ENCODE data around the gene ZBTB21.
A peak's percentile ranks its signal among the peaks of the same experiment; 100 is the strongest.

The ZBTB21 gene

DNA sequence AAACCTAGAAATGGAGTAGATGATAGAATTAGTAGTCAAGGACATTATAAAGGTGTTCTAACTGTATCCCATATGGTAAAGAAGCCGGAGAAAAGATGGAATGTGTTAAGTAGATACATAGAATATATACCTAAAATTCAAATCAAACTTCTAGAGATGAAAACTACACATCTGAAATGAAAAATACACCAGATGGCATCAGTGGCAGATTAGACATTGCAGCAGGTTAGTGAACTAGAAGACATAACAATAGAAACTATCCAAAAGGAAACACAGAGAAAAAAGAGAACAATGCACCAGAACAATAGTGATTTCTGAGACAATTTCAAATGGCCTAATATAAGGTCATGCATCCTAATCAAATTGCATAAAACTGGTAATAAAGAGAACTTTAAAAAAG is 26.9 kb downstream of the ZBTB21 start:
- DNase-seq (ENCODE audit: low spot score) = no peak
- Histone ChIP-seq H3K14ac (ENCODE audit: low read length) (no peak overlapping the region), H2BK15ac (ENCODE audit: low read length) (no peak overlapping the region), H3K4me1 (ENCODE audit: control insufficient read depth in 2 of 2, insufficient read depth in 1 of 2, low read depth in 1 of 2, low read length in 2 of 2) (no peaks in the 10 kb centered on the region), H4K91ac (ENCODE audit: low read depth, low read length, poor library complexity) (no peak overlapping the region), H3K27me3 (ENCODE audit: control insufficient read depth in 3 of 3, insufficient read depth in 3 of 3, low read depth in 1 of 3, low read length in 3 of 3) (no peaks in the 10 kb centered on the region), H3K23ac (ENCODE audit: low read depth, low read length, poor library complexity) (no peak overlapping the region), H3K9me3 (replicated peaks in 1 of 2; ENCODE audit: control insufficient read depth in 2 of 2, insufficient read depth in 1 of 2, low read depth in 1 of 2, low read length in 2 of 2) (peaks cover 7 to 10% of the 10 kb centered on the region in 2 donors), H2BK5ac (ENCODE audit: low read length) (no peak overlapping the region), H3K4ac (ENCODE audit: low read length) (no peak overlapping the region), H2BK120ac (ENCODE audit: low read depth, low read length) (no peak overlapping the region), H3K4me3 (ENCODE audit: low read length in 2 of 2) (no peak overlapping the region), H2BK12ac (ENCODE audit: low read length) (no peak overlapping the region), H3K4me2 (ENCODE audit: insufficient read depth, low read length, poor library complexity, severe bottlenecking) (no peak overlapping the region), H4K8ac (ENCODE audit: low read depth, low read length) (no peak overlapping the region), H2AFZ (ENCODE audit: low read length) (no peak overlapping the region), H2AK5ac (ENCODE audit: low read depth, low read length) (no peak overlapping the region), H3K9ac (ENCODE audit: low read depth, low read length, poor library complexity) (no peak overlapping the region), H3K18ac (ENCODE audit: low read length) (no peak overlapping the region), H3K79me1 (ENCODE audit: low read depth, low read length) (no peaks in the 10 kb centered on the region), H3K27ac (replicated peaks; ENCODE audit: low read length) (no peak overlapping the region), H3K36me3 (replicated peaks in 1 of 2; ENCODE audit: control insufficient read depth in 2 of 2, insufficient read depth in 2 of 2, low read length in 2 of 2) (no peaks in the 10 kb centered on the region)
- WGBS, 2 donors (ENCODE audit: extremely low coverage in 2 of 2, insufficient read length in 2 of 2, insufficient replicate concordance in 1 of 2) = no CpG with 5 or more reads among the region's 1 CpG

DNA sequence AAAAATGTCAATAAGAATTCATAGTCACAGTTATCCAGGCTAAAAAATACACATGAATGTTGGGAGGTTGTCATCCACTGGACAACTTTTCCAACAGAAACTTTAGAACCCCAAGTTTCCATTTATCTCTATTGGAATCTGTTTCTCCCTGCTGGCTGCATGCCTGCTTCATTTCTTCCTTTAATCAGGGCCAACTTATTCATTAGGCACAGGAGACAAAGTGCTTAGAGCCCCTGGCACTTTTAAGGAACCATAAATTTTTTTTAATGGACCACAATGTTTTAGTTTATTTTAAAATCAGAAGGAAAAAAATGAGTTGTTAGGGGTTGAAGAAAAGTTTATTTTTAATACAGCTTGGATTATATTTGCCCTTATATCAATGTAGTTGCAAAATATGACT is 29.6 kb downstream of the ZBTB21 start:
- H3K36me3 ChIP-seq (replicated peaks in 1 of 2; ENCODE audit: control insufficient read depth in 2 of 2, insufficient read depth in 2 of 2, low read length in 2 of 2) = no peaks in the 10 kb centered on the region

DNA sequence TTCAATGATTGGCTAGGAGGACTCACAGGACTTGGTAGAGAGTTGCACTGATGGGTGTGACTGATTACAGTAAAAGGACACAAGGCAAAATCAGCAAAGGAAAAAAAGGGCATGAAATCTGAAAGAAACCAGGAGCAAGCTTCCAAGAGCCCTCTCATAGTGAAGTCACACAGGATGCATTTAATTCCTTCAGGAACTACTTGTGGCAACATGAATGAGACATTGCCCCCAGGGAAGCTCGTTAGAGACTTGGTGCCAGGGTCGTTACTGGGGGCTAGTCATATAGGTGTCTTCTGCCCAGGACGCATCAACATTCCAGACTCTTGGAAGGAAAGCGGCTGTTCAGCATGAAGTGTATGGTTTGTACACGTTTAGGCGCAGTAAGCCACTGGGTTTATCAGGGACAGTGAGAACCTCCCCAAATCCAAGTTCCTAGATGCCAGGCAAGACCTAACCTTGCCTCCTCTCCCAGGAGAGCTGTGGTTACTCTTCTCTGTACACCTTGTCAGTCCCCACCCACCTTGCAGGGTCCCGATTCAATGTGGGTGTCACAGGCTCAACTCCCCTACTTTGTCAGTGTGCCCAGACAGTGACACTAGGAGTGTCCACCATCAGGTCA is 30.3 kb downstream of the ZBTB21 start:
- peaks cover 7 to 10% of the 10 kb centered on the region in 2 donors for H3K9me3 ChIP-seq (replicated peaks in 1 of 2; ENCODE audit: control insufficient read depth in 2 of 2, insufficient read depth in 1 of 2, low read depth in 1 of 2, low read length in 2 of 2)
- H3K14ac ChIP-seq (ENCODE audit: low read length) = no peak overlapping the region
- H3K4me3 ChIP-seq (ENCODE audit: low read length in 2 of 2) = peak overlapping the region in 1 of 2 donors; percentile 35
- no peak overlapping the region for H2AK5ac ChIP-seq (ENCODE audit: low read depth, low read length)
- H3K4me1 ChIP-seq (ENCODE audit: control insufficient read depth in 2 of 2, insufficient read depth in 1 of 2, low read depth in 1 of 2, low read length in 2 of 2) = no peaks in the 10 kb centered on the region
- no peak overlapping the region for H2AFZ ChIP-seq (ENCODE audit: low read length)
- H4K8ac ChIP-seq (ENCODE audit: low read depth, low read length) = no peak overlapping the region
- no peak for DNase-seq (ENCODE audit: low spot score)
- H3K4me2 ChIP-seq (ENCODE audit: insufficient read depth, low read length, poor library complexity, severe bottlenecking) = no peak overlapping the region
- H3K18ac ChIP-seq (ENCODE audit: low read length) = no peak overlapping the region
- no peaks in the 10 kb centered on the region for H3K27me3 ChIP-seq (ENCODE audit: control insufficient read depth in 3 of 3, insufficient read depth in 3 of 3, low read depth in 1 of 3, low read length in 3 of 3)
- WGBS, 2 donors (ENCODE audit: extremely low coverage in 2 of 2, insufficient read length in 2 of 2, insufficient replicate concordance in 1 of 2) = no CpG with 5 or more reads among the region's 7 CpGs
- H2BK15ac ChIP-seq (ENCODE audit: low read length) = no peak overlapping the region
- H4K91ac ChIP-seq (ENCODE audit: low read depth, low read length, poor library complexity) = no peak overlapping the region
- no peak overlapping the region for H2BK12ac ChIP-seq (ENCODE audit: low read length)
- H2BK5ac ChIP-seq (ENCODE audit: low read length) = no peak overlapping the region
- H3K79me1 ChIP-seq (ENCODE audit: low read depth, low read length) = no peaks in the 10 kb centered on the region
- H3K27ac ChIP-seq (replicated peaks; ENCODE audit: low read length) = no peak overlapping the region
- H3K36me3 ChIP-seq (replicated peaks in 1 of 2; ENCODE audit: control insufficient read depth in 2 of 2, insufficient read depth in 2 of 2, low read length in 2 of 2) = no peaks in the 10 kb centered on the region
- no peak overlapping the region for H3K9ac ChIP-seq (ENCODE audit: low read depth, low read length, poor library complexity)
- H3K23ac ChIP-seq (ENCODE audit: low read depth, low read length, poor library complexity) = no peak overlapping the region
- H3K4ac ChIP-seq (ENCODE audit: low read length) = no peak overlapping the region
- no peak overlapping the region for H2BK120ac ChIP-seq (ENCODE audit: low read depth, low read length)

More for the DNA sequence above, 29.6 kb downstream of the ZBTB21 start:
- no peak overlapping the region for H2BK15ac ChIP-seq (ENCODE audit: low read length)
- no peaks in the 10 kb centered on the region for H3K79me1 ChIP-seq (ENCODE audit: low read depth, low read length)
- H2AK5ac ChIP-seq (ENCODE audit: low read depth, low read length) = no peak overlapping the region
- no peak overlapping the region for H3K4ac ChIP-seq (ENCODE audit: low read length)
- peaks cover 7 to 10% of the 10 kb centered on the region in 2 donors for H3K9me3 ChIP-seq (replicated peaks in 1 of 2; ENCODE audit: control insufficient read depth in 2 of 2, insufficient read depth in 1 of 2, low read depth in 1 of 2, low read length in 2 of 2)
- no peak overlapping the region for H3K18ac ChIP-seq (ENCODE audit: low read length)
- no peak overlapping the region for H3K23ac ChIP-seq (ENCODE audit: low read depth, low read length, poor library complexity)
- H2AFZ ChIP-seq (ENCODE audit: low read length) = no peak overlapping the region
- no peak overlapping the region for H3K4me2 ChIP-seq (ENCODE audit: insufficient read depth, low read length, poor library complexity, severe bottlenecking)
- H4K91ac ChIP-seq (ENCODE audit: low read depth, low read length, poor library complexity) = no peak overlapping the region
- no peak overlapping the region for H3K14ac ChIP-seq (ENCODE audit: low read length)
- no peak overlapping the region for H3K27ac ChIP-seq (replicated peaks; ENCODE audit: low read length)
- no peak overlapping the region for H2BK5ac ChIP-seq (ENCODE audit: low read length)
- no peak overlapping the region for H2BK12ac ChIP-seq (ENCODE audit: low read length)
- H3K4me1 ChIP-seq (ENCODE audit: control insufficient read depth in 2 of 2, insufficient read depth in 1 of 2, low read depth in 1 of 2, low read length in 2 of 2) = no peaks in the 10 kb centered on the region
- H3K4me3 ChIP-seq (ENCODE audit: low read length in 2 of 2) = no peak overlapping the region
- H3K9ac ChIP-seq (ENCODE audit: low read depth, low read length, poor library complexity) = no peak overlapping the region
- no peak for DNase-seq (ENCODE audit: low spot score)
- H2BK120ac ChIP-seq (ENCODE audit: low read depth, low read length) = no peak overlapping the region
- no peaks in the 10 kb centered on the region for H3K27me3 ChIP-seq (ENCODE audit: control insufficient read depth in 3 of 3, insufficient read depth in 3 of 3, low read depth in 1 of 3, low read length in 3 of 3)
- H4K8ac ChIP-seq (ENCODE audit: low read depth, low read length) = no peak overlapping the region

DNA sequence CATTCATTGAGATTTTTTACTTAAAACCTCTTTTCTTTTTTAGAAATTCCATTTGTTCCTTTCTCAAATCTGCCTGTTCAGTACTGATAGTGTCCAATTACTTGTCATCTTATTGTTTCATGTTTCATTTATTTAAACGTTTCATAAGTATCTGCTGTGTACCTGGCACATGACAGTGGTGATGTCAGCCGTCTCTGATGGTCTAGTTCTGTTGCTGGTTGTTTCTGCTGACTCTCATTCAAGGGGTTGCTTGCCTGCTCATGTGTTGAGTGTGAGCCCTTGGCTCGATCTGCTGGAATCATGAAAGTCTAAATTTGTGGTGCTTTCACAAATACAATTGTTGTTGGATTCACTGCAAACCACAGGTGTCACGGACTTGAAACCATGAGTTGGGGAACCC is 30.8 kb downstream of the ZBTB21 start:
- H3K9me3 ChIP-seq (replicated peaks in 1 of 2; ENCODE audit: control insufficient read depth in 2 of 2, insufficient read depth in 1 of 2, low read depth in 1 of 2, low read length in 2 of 2) = peaks cover 7 to 14% of the 10 kb centered on the region in 2 donors
- no peaks in the 10 kb centered on the region for H3K27me3 ChIP-seq (ENCODE audit: control insufficient read depth in 3 of 3, insufficient read depth in 3 of 3, low read depth in 1 of 3, low read length in 3 of 3)
- no peak overlapping the region for H3K14ac ChIP-seq (ENCODE audit: low read length)

More for the DNA sequence above, 30.8 kb downstream of the ZBTB21 start:
- H2BK5ac ChIP-seq (ENCODE audit: low read length) = no peak overlapping the region
- H3K4me1 ChIP-seq (ENCODE audit: control insufficient read depth in 2 of 2, insufficient read depth in 1 of 2, low read depth in 1 of 2, low read length in 2 of 2) = peaks cover 0 to 3% of the 10 kb centered on the region in 2 donors
- H3K23ac ChIP-seq (ENCODE audit: low read depth, low read length, poor library complexity) = no peak overlapping the region
- no CpG with 5 or more reads among the region's 4 CpGs for WGBS, 2 donors (ENCODE audit: extremely low coverage in 2 of 2, insufficient read length in 2 of 2, insufficient replicate concordance in 1 of 2)
- no peaks in the 10 kb centered on the region for H3K79me1 ChIP-seq (ENCODE audit: low read depth, low read length)
- H2AFZ ChIP-seq (ENCODE audit: low read length) = no peak overlapping the region
- no peak overlapping the region for H2BK15ac ChIP-seq (ENCODE audit: low read length)
- H3K36me3 ChIP-seq (replicated peaks in 1 of 2; ENCODE audit: control insufficient read depth in 2 of 2, insufficient read depth in 2 of 2, low read length in 2 of 2) = no peaks in the 10 kb centered on the region
- H3K4ac ChIP-seq (ENCODE audit: low read length) = no peak overlapping the region
- no peak overlapping the region for H3K27ac ChIP-seq (replicated peaks; ENCODE audit: low read length)
- H3K4me3 ChIP-seq (ENCODE audit: low read length in 2 of 2) = no peak overlapping the region
- H2BK12ac ChIP-seq (ENCODE audit: low read length) = no peak overlapping the region
- no peak overlapping the region for H2AK5ac ChIP-seq (ENCODE audit: low read depth, low read length)
- H4K8ac ChIP-seq (ENCODE audit: low read depth, low read length) = no peak overlapping the region
- no peak overlapping the region for H2BK120ac ChIP-seq (ENCODE audit: low read depth, low read length)
- no peak overlapping the region for H3K18ac ChIP-seq (ENCODE audit: low read length)
- no peak overlapping the region for H3K9ac ChIP-seq (ENCODE audit: low read depth, low read length, poor library complexity)
- DNase-seq (ENCODE audit: low spot score) = no peak
- no peak overlapping the region for H3K4me2 ChIP-seq (ENCODE audit: insufficient read depth, low read length, poor library complexity, severe bottlenecking)
- no peak overlapping the region for H4K91ac ChIP-seq (ENCODE audit: low read depth, low read length, poor library complexity)

Measured in neuronal stem cell (in vitro differentiated cells).